ENCODE measurements around the gene PRAMEF13.
"Not testable (repeated sequence)": the region's sequence is repeated elsewhere in the genome, so short reads cannot be mapped to it uniquely, and the experiment has no call there.

PRAMEF13 gene

GRCh38 chr1:13165531-13165930, 35.7 kb downstream of the PRAMEF13 start, which contains the start of gene HNRNPCL4:
HNRNPCL4 (minus strand) TSS chr1:13165631; CDS start chr1:13165467, 164 bp downstream.
- DNase-seq (ENCODE audit: low read depth), result not testable (repeated sequence)

GRCh38 chr1:13155909-13156308, 45.3 kb downstream of the PRAMEF13 start, which contains the start of gene PRAMEF26:
PRAMEF26 (minus strand) TSS chr1:13156009; CDS start chr1:13153095, 2,914 bp downstream.
- DNase-seq (ENCODE audit: low read depth), result not testable (repeated sequence)
